K562 (cell line): ENCODE measurements around the gene CITED2. TPM values are rescaled to one million over a fixed set of nuclear protein-coding genes. Genes with fewer than 3 reads are reported as not detected.

Experiments
- DIDO1 ChIP-seq: fragments of 450-650 bp; IDR thresholded peaks from 2 replicates; pipeline ENCODE4 v1.6.1; 2016; ENCODE audit warnings: low read depth, missing biosample characterization, missing genetic modification characterization
- FOXP1 ChIP-seq: sonication (generic); formaldehyde crosslinking; IDR thresholded peaks from 2 replicates; pipeline ENCODE4 v1.8.0; 2022; ENCODE audit warnings: mild to moderate bottlenecking, missing genetic modification reagents
- MEF2A ChIP-seq: IDR thresholded peaks from 2 replicates; pipeline ENCODE4 v1.6.1; 2011; ENCODE audit warnings: low read depth, mild to moderate bottlenecking, low read length, moderate library complexity; ENCODE audit not compliant: control insufficient read depth
- NR1H2 ChIP-seq: sonication (generic); formaldehyde crosslinking; IDR thresholded peaks from 2 replicates; pipeline ENCODE4 v1.4.0; 2020; ENCODE audit warnings: mild to moderate bottlenecking, missing genetic modification reagents
- PHF8 ChIP-seq: fragments of 200-600 bp; sonication (generic); IDR thresholded peaks from 2 replicates; pipeline ENCODE4 v1.6.1; 2012; ENCODE audit warnings: mixed run types, mild to moderate bottlenecking, inconsistent platforms, low read length, moderate library complexity, borderline replicate concordance
- RBM25 ChIP-seq: fragments of 200-400 bp; formaldehyde crosslinking; IDR thresholded peaks from 2 replicates; pipeline ENCODE4 v1.6.1; 2018; ENCODE audit warnings: low read length, low read depth, moderate library complexity; ENCODE audit not compliant: severe bottlenecking
- SIN3A ChIP-seq, 2 experiments: fragments of 150-350 bp in 1 of 2; IDR thresholded peaks; 2 replicates each; pipeline ENCODE4 v1.6.1; 2011 to 2016; ENCODE audit warnings: borderline replicate concordance in 2 of 2, low read depth in 2 of 2, low read length in 2 of 2, mild to moderate bottlenecking in 2 of 2, moderate library complexity in 2 of 2; ENCODE audit not compliant: control insufficient read depth in 1 of 2
- TGIF2 ChIP-seq: sonication (generic); formaldehyde crosslinking; IDR thresholded peaks from 2 replicates; pipeline ENCODE4 v1.8.1; 2022; ENCODE audit warnings: mild to moderate bottlenecking, missing genetic modification reagents, moderate library complexity
- ZNF174 ChIP-seq: fragments of 250-450 bp; sonication (Bioruptor Pico); IDR thresholded peaks from 2 replicates; pipeline ENCODE4 v1.4.0; 2020; ENCODE audit warnings: mild to moderate bottlenecking
- ZNF239 ChIP-seq: fragments of 250-450 bp; sonication (Bioruptor Pico); IDR thresholded peaks from 2 replicates; pipeline ENCODE4 v1.4.0; 2020; ENCODE audit warnings: mild to moderate bottlenecking
- ZNF324 ChIP-seq: fragments of 250-450 bp; sonication (Bioruptor Pico); IDR thresholded peaks from 2 replicates; pipeline ENCODE4 v1.4.0; 2020; ENCODE audit warnings: mild to moderate bottlenecking
- ZNF41 ChIP-seq: fragments of 250-450 bp; sonication (Bioruptor Pico); conservative IDR thresholded peaks from 2 replicates; pipeline ENCODE4 v1.4.0; 2020; ENCODE audit warnings: mild to moderate bottlenecking
- polyA plus RNA-seq, 8 experiments: library from polyadenylated mRNA; depleted of rRNA in 4 of 8; stranded (reverse) in 5 of 8; unstranded in 3 of 8; fragments of >200 nt; fragmentation: Nextera tagmentation in 2 of 8; fragmentation: Illumina TruSeq in 1 of 8; extraction: Ambion mirVana in 2 of 8; extraction: Trizol in 1 of 8; gene quantifications; 2 replicates each; pipeline versions ENCODE4 v1.2.1 to v1.2.3, GENCODE V29; 2011 to 2014; ENCODE audit warnings: inconsistent platforms in 1 of 8, missing spikeins in 1 of 8
- total RNA-seq, 7 experiments: library from RNA; depleted of rRNA in 6 of 7; stranded (reverse); fragments of >200 nt in 6 of 7; fragmentation: Illumina TruSeq in 2 of 7; extraction: Trizol in 2 of 7; gene quantifications; 2 replicates each; pipeline versions ENCODE4 v1.2.1 to v1.2.3, GENCODE V29; 2011 to 2021; ENCODE audit warnings: low replicate concordance in 1 of 7
- TF ChIP-seq, protein P1 (sequence below): fragments of 450-650 bp; formaldehyde crosslinking; IDR thresholded peaks from 2 replicates; pipeline ENCODE4 v1.4.0; 2022; ENCODE audit warnings: missing genetic modification characterization
- TF ChIP-seq, protein P2 (sequence below): fragments of 450-650 bp; IDR thresholded peaks from one replicate; pipeline ENCODE4 v1.6.1; 2018; ENCODE audit warnings: mild to moderate bottlenecking, moderate library complexity; ENCODE audit not compliant: partially characterized antibody
- TF ChIP-seq, protein P3 (sequence below): fragments of 450-650 bp; formaldehyde crosslinking; IDR thresholded peaks from 2 replicates; pipeline ENCODE4 v1.4.0; 2022; ENCODE audit warnings: missing genetic modification characterization
- TF ChIP-seq, protein P4 (sequence below): sonication (generic); formaldehyde crosslinking; IDR thresholded peaks from 2 replicates; pipeline ENCODE4 v1.8.1; 2023; ENCODE audit warnings: mild to moderate bottlenecking, missing genetic modification reagents, moderate library complexity
- TF ChIP-seq, protein P5 (sequence below): fragments of 450-650 bp; IDR thresholded peaks from 2 replicates; pipeline ENCODE4 v1.6.1; 2016; ENCODE audit warnings: borderline replicate concordance
- TF ChIP-seq, protein P6 (sequence below): IDR thresholded peaks from 2 replicates; pipeline ENCODE4 v1.6.1; 2011; ENCODE audit not compliant: insufficient read length; ENCODE audit errors: extremely low read depth

CITED2 gene
- total and polyA plus RNA-seq, 9 of the 15 experiments (the other 6 are each of a cell fraction or from before 2014, with no cell fraction given), result 0.21 to 86.1 (median 17.5) TPM

DNA sequence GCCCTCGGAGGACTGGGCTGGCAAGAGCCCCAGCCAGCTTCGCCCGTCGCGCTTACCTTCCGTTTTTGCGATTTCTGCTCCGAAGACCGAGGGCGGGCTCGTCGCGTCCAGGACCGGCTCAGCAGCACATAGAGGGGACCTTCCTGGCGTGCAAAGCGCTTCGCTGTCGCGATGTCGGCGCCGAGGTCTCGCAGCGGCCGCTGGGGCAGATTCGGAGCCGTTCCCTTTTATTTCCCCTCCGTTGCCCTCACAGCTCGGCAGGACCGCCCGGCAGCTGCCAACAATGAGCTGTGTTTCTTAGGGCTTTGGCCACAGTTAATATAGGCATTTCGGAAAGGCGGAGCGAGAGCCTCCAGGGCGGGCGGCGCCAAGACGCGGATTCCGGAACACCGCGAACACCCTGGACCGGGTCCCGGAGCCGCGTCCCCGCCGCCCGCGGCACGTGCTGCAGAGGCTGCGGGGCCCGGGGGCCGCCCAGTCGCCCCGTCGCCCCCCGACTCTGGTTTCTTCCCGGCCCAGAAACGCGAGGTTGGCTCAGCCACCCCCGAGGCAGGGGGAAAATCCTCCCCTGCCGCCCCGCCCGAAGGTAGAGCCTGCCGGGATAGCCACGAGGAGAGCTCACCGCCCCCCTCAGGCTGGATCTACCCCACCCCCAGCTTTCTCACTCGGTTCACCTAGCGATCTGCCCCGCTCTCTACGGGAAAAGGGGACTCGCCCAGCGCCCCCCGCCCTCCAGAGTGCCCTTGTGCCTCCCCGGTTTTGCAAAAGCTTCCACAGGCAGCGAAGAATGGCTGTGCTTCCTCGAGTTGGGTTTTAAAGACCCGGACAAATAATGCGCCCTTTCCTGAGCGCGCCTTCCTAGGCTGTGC is at the start of gene CITED2 (continued):
- TF ChIP-seq, protein P1, sequence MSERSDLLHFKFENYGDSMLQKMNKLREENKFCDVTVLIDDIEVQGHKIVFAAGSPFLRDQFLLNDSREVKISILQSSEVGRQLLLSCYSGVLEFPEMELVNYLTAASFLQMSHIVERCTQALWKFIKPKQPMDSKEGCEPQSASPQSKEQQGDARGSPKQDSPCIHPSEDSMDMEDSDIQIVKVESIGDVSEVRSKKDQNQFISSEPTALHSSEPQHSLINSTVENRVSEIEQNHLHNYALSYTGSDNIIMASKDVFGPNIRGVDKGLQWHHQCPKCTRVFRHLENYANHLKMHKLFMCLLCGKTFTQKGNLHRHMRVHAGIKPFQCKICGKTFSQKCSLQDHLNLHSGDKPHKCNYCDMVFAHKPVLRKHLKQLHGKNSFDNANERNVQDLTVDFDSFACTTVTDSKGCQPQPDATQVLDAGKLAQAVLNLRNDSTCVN (CRISPR knock-in tag), result no peak
- TF ChIP-seq DIDO1 (tag), result no peak
- TF ChIP-seq, protein P2, sequence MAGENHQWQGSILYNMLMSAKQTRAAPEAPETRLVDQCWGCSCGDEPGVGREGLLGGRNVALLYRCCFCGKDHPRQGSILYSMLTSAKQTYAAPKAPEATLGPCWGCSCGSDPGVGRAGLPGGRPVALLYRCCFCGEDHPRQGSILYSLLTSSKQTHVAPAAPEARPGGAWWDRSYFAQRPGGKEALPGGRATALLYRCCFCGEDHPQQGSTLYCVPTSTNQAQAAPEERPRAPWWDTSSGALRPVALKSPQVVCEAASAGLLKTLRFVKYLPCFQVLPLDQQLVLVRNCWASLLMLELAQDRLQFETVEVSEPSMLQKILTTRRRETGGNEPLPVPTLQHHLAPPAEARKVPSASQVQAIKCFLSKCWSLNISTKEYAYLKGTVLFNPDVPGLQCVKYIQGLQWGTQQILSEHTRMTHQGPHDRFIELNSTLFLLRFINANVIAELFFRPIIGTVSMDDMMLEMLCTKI, result no peak
- TF ChIP-seq, protein P3, sequence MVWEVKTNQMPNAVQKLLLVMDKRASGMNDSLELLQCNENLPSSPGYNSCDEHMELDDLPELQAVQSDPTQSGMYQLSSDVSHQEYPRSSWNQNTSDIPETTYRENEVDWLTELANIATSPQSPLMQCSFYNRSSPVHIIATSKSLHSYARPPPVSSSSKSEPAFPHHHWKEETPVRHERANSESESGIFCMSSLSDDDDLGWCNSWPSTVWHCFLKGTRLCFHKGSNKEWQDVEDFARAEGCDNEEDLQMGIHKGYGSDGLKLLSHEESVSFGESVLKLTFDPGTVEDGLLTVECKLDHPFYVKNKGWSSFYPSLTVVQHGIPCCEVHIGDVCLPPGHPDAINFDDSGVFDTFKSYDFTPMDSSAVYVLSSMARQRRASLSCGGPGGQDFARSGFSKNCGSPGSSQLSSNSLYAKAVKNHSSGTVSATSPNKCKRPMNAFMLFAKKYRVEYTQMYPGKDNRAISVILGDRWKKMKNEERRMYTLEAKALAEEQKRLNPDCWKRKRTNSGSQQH (CRISPR knock-in tag), result no peak
- TF ChIP-seq RBM25, result peak; percentile 38
- no peak for TF ChIP-seq ZNF41 (CRISPR knock-in tag)
- TF ChIP-seq ZNF324 (CRISPR knock-in tag), result no peak
- TF ChIP-seq ZNF239 (CRISPR knock-in tag), result no peak
- no peak for TF ChIP-seq ZNF174 (CRISPR knock-in tag)
- TF ChIP-seq, protein P4, sequence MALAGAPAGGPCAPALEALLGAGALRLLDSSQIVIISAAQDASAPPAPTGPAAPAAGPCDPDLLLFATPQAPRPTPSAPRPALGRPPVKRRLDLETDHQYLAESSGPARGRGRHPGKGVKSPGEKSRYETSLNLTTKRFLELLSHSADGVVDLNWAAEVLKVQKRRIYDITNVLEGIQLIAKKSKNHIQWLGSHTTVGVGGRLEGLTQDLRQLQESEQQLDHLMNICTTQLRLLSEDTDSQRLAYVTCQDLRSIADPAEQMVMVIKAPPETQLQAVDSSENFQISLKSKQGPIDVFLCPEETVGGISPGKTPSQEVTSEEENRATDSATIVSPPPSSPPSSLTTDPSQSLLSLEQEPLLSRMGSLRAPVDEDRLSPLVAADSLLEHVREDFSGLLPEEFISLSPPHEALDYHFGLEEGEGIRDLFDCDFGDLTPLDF, result peak; percentile 92
- peak; percentile 54; the same call in 1 of the 2 replicates for TF ChIP-seq TGIF2 (CRISPR knock-in tag)
- TF ChIP-seq, protein P5, sequence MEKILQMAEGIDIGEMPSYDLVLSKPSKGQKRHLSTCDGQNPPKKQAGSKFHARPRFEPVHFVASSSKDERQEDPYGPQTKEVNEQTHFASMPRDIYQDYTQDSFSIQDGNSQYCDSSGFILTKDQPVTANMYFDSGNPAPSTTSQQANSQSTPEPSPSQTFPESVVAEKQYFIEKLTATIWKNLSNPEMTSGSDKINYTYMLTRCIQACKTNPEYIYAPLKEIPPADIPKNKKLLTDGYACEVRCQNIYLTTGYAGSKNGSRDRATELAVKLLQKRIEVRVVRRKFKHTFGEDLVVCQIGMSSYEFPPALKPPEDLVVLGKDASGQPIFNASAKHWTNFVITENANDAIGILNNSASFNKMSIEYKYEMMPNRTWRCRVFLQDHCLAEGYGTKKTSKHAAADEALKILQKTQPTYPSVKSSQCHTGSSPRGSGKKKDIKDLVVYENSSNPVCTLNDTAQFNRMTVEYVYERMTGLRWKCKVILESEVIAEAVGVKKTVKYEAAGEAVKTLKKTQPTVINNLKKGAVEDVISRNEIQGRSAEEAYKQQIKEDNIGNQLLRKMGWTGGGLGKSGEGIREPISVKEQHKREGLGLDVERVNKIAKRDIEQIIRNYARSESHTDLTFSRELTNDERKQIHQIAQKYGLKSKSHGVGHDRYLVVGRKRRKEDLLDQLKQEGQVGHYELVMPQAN, result 0 out of 2 replicates have a peak, but pooled peaks have one; percentile 40
- TF ChIP-seq PHF8, result peak; percentile 83
- TF ChIP-seq, protein P6, sequence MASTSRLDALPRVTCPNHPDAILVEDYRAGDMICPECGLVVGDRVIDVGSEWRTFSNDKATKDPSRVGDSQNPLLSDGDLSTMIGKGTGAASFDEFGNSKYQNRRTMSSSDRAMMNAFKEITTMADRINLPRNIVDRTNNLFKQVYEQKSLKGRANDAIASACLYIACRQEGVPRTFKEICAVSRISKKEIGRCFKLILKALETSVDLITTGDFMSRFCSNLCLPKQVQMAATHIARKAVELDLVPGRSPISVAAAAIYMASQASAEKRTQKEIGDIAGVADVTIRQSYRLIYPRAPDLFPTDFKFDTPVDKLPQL, result peak; percentile 62
- TF ChIP-seq SIN3A (IDR thresholded peaks at IDR 0.05; ENCODE audit: borderline replicate concordance in 2 of 2, control insufficient read depth in 1 of 2, low read depth in 2 of 2, low read length in 2 of 2), result peak; percentile 7 to 91; a peak in 1 of 4 replicates
- peak; percentile 93 for TF ChIP-seq FOXP1 (CRISPR knock-in tag)
- no peak for TF ChIP-seq MEF2A
- no peak for TF ChIP-seq NR1H2 (CRISPR knock-in tag)
